HCT116 (cell line): ENCODE results near the gene KLK12.

Experiments
- CBX3 ChIP-seq: IDR thresholded peaks from 2 replicates; pipeline ENCODE4 v1.6.1; 2012; ENCODE audit warnings: low read depth
- EGR1 ChIP-seq: IDR thresholded peaks from 2 replicates; pipeline ENCODE4 v1.6.1; 2012; ENCODE audit warnings: low read depth
- EZH2phosphoT487 ChIP-seq: fragments of 200-600 bp; IDR thresholded peaks from 2 replicates; pipeline ENCODE4 v1.6.1; 2018; ENCODE audit warnings: antibody characterized with exemption, borderline replicate concordance
- FOSL1 ChIP-seq: IDR thresholded peaks from 2 replicates; pipeline ENCODE4 v1.6.1; 2012; ENCODE audit warnings: low read depth
- POLR2A ChIP-seq: IDR thresholded peaks from 2 replicates; pipeline ENCODE4 v1.7.0; 2011; ENCODE audit warnings: borderline replicate concordance; ENCODE audit not compliant: insufficient read depth, insufficient read length; ENCODE audit errors: extremely low read depth
- POLR2AphosphoS5 ChIP-seq: IDR thresholded peaks from 2 replicates; pipeline ENCODE4 v1.6.1; 2011; ENCODE audit warnings: mild to moderate bottlenecking, low read depth, low read length, moderate library complexity
- TF ChIP-seq, protein P1 (sequence below): IDR thresholded peaks from 2 replicates; pipeline ENCODE4 v1.6.1; 2012
- TF ChIP-seq, protein P2 (sequence below), 3 experiments: fragments of 200-600 bp in 1 of 3; sonication (generic) in 1 of 3; IDR thresholded peaks in 2 of 3; conservative IDR thresholded peaks in 1 of 3; 2 replicates each; pipeline ENCODE4 v1.5.1; 2012 to 2017; ENCODE audit warnings: low read depth in 2 of 3, low read length in 2 of 3, antibody characterized with exemption in 1 of 3, borderline replicate concordance in 1 of 3, control low read depth in 1 of 3, mild to moderate bottlenecking in 1 of 3, mixed read lengths in 1 of 3, mixed run types in 1 of 3, moderate library complexity in 1 of 3; ENCODE audit not compliant: insufficient read depth in 1 of 3

DNA sequence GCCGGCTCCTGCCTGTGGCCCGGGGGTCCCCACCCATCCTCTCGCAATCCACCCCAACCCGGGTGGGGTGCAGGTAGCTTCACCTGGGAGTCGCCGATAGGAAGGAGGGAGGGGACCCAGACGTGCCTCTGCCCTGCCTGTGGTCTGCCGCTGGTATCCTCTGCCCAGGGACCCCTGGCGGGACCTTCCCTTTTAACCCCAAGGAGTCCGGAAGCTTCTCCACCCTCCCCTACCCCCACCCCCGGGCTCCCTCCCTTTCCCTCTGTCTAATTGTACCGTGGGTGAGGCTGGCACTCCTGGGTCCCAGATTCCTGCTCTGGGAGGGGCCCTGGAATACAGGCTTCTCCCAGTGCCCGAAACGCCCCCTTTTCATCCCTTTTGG, 15.3 kb downstream of the KLK12 start, which contains the start of gene KLK10:
- no peak for TF ChIP-seq EGR1
- no peak for TF ChIP-seq POLR2A
- TF ChIP-seq, protein P1, sequence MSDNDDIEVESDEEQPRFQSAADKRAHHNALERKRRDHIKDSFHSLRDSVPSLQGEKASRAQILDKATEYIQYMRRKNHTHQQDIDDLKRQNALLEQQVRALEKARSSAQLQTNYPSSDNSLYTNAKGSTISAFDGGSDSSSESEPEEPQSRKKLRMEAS: no peak
- TF ChIP-seq, protein P2, sequence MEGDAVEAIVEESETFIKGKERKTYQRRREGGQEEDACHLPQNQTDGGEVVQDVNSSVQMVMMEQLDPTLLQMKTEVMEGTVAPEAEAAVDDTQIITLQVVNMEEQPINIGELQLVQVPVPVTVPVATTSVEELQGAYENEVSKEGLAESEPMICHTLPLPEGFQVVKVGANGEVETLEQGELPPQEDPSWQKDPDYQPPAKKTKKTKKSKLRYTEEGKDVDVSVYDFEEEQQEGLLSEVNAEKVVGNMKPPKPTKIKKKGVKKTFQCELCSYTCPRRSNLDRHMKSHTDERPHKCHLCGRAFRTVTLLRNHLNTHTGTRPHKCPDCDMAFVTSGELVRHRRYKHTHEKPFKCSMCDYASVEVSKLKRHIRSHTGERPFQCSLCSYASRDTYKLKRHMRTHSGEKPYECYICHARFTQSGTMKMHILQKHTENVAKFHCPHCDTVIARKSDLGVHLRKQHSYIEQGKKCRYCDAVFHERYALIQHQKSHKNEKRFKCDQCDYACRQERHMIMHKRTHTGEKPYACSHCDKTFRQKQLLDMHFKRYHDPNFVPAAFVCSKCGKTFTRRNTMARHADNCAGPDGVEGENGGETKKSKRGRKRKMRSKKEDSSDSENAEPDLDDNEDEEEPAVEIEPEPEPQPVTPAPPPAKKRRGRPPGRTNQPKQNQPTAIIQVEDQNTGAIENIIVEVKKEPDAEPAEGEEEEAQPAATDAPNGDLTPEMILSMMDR (IDR thresholded peaks at IDR 0.05 in 2 of 3, conservative IDR thresholded peaks at IDR 0.05 in 1 of 3; ENCODE audit: borderline replicate concordance in 1 of 3, insufficient read depth in 1 of 3, low read depth in 2 of 3, low read length in 2 of 3): no peak
- no peak for TF ChIP-seq POLR2AphosphoS5
- TF ChIP-seq CBX3: no peak
- TF ChIP-seq FOSL1: no peak
- TF ChIP-seq EZH2phosphoT487: no peak
